ENCODE data around the gene THAP11. TPM values are rescaled to one million over a fixed set of nuclear protein-coding genes. Genes with fewer than 3 reads are reported as not detected.

Gene THAP11
- total and polyA plus RNA-seq, 4 donors: 9.6 to 31.1 (median 24.6) TPM

- Histone ChIP-seq H3K9me3 (ENCODE audit: control insufficient read depth in 4 of 4, insufficient read depth in 3 of 4, low read length in 3 of 4) (no peaks in the 10 kb centered on the region), H3K9ac (ENCODE audit: insufficient read depth in 1 of 2, low read length in 2 of 2) (no peak overlapping the region), H3K4me3 (no peak overlapping the region), H3K27ac (ENCODE audit: low read depth in 1 of 2, low read length in 1 of 2) (no peak overlapping the region), H3K27me3 (ENCODE audit: control insufficient read depth in 3 of 3, insufficient read depth in 3 of 3, low read length in 2 of 3) (no peaks in the 10 kb centered on the region), H3K36me3 (ENCODE audit: control insufficient read depth in 4 of 4, insufficient read depth in 4 of 4, low read length in 4 of 4) (peaks cover 0 to 13% (median 3%) of the 10 kb centered on the region in 4 donors), H3K4me1 (ENCODE audit: control insufficient read depth in 5 of 5, insufficient read depth in 5 of 5, low read length in 5 of 5) (peaks cover 0 to 17% (median 3%) of the 10 kb centered on the region in 5 donors)
- DNase-seq: no peak
- no peak for ATAC-seq (ENCODE audit: insufficient read depth, low FRiP score)
- 84 to 91% methylated on average over 3 of the region's 3 CpGs for WGBS, 2 donors
- no peak for TF ChIP-seq CTCF (IDR thresholded peaks at IDR 0.05; ENCODE audit: control extremely low read depth, extremely low read depth)
These were observed 46.2 kb downstream of the THAP11 start for GRCh38 chr16:67888331-67888730.

- Histone ChIP-seq H3K27me3 (ENCODE audit: control insufficient read depth in 3 of 3, insufficient read depth in 3 of 3, low read length in 2 of 3) (no peaks in the 10 kb centered on the region), H3K9me3 (ENCODE audit: control insufficient read depth in 4 of 4, insufficient read depth in 3 of 4, low read length in 3 of 4) (no peaks in the 10 kb centered on the region), H3K27ac (ENCODE audit: low read depth in 1 of 2, low read length in 1 of 2) (peak overlapping the region in 1 of 2 donors; percentile 73), H3K9ac (ENCODE audit: insufficient read depth in 1 of 2, low read length in 2 of 2) (peak overlapping the region in 1 of 2 donors; percentile 85), H3K36me3 (ENCODE audit: control insufficient read depth in 4 of 4, insufficient read depth in 4 of 4, low read length in 4 of 4) (no peaks in the 10 kb centered on the region), H3K4me1 (ENCODE audit: control insufficient read depth in 5 of 5, insufficient read depth in 5 of 5, low read length in 5 of 5) (peaks cover 4 to 17% (median 8%) of the 10 kb centered on the region in 5 donors), H3K4me3 (no peak overlapping the region)
- 68 to 78% methylated on average over 5 of the region's 5 CpGs for WGBS, 2 donors
- ATAC-seq (ENCODE audit: insufficient read depth, low FRiP score): no peak
- DNase-seq: no peak
- no peak for TF ChIP-seq CTCF (IDR thresholded peaks at IDR 0.05; ENCODE audit: control extremely low read depth, extremely low read depth)
These were observed 50.3 kb downstream of the THAP11 start for GRCh38 chr16:67892375-67892774.

- Histone ChIP-seq H3K27ac (ENCODE audit: low read depth in 1 of 2, low read length in 1 of 2) (peak within 1 kb of the TSS; percentile 95 to 100), H3K4me3 (peak within 1 kb of the TSS; percentile 82), H3K4me1 (ENCODE audit: control insufficient read depth in 5 of 5, insufficient read depth in 5 of 5, low read length in 5 of 5) (peaks cover 7 to 17% (median 8%) of the 10 kb centered on the region in 5 donors), H3K9me3 (ENCODE audit: control insufficient read depth in 4 of 4, insufficient read depth in 3 of 4, low read length in 3 of 4) (no peaks in the 10 kb centered on the region), H3K9ac (ENCODE audit: insufficient read depth in 1 of 2, low read length in 2 of 2) (peak within 1 kb of the TSS; percentile 94 to 95), H3K27me3 (ENCODE audit: control insufficient read depth in 3 of 3, insufficient read depth in 3 of 3, low read length in 2 of 3) (no peaks in the 10 kb centered on the region), H3K36me3 (ENCODE audit: control insufficient read depth in 4 of 4, insufficient read depth in 4 of 4, low read length in 4 of 4) (no peaks in the 10 kb centered on the region)
- no peak for TF ChIP-seq CTCF (IDR thresholded peaks at IDR 0.05; ENCODE audit: control extremely low read depth, extremely low read depth)
- DNase-seq: peak; percentile 98
- 0 to 1% methylated on average over 49 to 90 of the region's 90 CpGs for WGBS, 2 donors
- peak; percentile 95 for ATAC-seq (ENCODE audit: insufficient read depth, low FRiP score)
These were observed 51.0 kb downstream of the THAP11 start, which contains the start of gene PSKH1 for GRCh38 chr16:67892899-67893742. PSKH1 (plus strand) TSS chr16:67893254; CDS start chr16:67908750, 15,496 bp downstream.

Small RNA genes lying within 50 kb of the gene (small RNA-seq; reads per million reads assigned to genes)
- not detected for gene AC040162.2 (ENCODE audit: low replicate concordance)
- gene NRN1L (ENCODE audit: low replicate concordance): not detected

Other genes with a start within 250 kb of the THAP11 start
- gene CARMIL2, start 197.2 kb upstream of the THAP11 start, total RNA-seq: 1 to 10 TPM; 1.2 to 2.9 TPM
- gene CARMIL2, start 197.2 kb upstream of the THAP11 start, polyA plus RNA-seq: 1 to 10 TPM; 1.7 to 2.5 TPM
- gene ACD, start 182.1 kb upstream of the THAP11 start, total RNA-seq: 10 to 100 TPM; 13.4 to 19.7 TPM
- 10 to 100 TPM; 13.2 to 18.4 TPM for gene ACD, start 182.1 kb upstream of the THAP11 start, polyA plus RNA-seq
- gene PARD6A, start 181.4 kb upstream of the THAP11 start, total RNA-seq: 1 to 10 TPM; 1.4 to 6.2 TPM
- 1 to 10 TPM; 4.4 to 5.0 TPM for gene PARD6A, start 181.4 kb upstream of the THAP11 start, polyA plus RNA-seq
- gene ENKD1, start 175.6 kb upstream of the THAP11 start, total RNA-seq: 10 to 100 TPM; 27.1 to 35.9 TPM
- 10 to 100 TPM; 24.4 to 35.0 TPM for gene ENKD1, start 175.6 kb upstream of the THAP11 start, polyA plus RNA-seq
- 1 to 10 TPM; 6.1 to 6.4 TPM for gene C16orf86, start 175.5 kb upstream of the THAP11 start, total RNA-seq
- gene C16orf86, start 175.5 kb upstream of the THAP11 start, polyA plus RNA-seq: 1 to 10 TPM; 3.7 to 4.4 TPM
- gene GFOD2, start 123.0 kb upstream of the THAP11 start, total RNA-seq: 10 to 100 TPM; 18.4 to 26.3 TPM
- 10 to 100 TPM; 10.1 to 13.7 TPM for gene GFOD2, start 123.0 kb upstream of the THAP11 start, polyA plus RNA-seq
- gene RANBP10, start 35.8 kb upstream of the THAP11 start, total RNA-seq: 10 to 100 TPM; 18.8 to 23.0 TPM
- 1 to 10 TPM; 6.7 to 9.7 TPM for gene RANBP10, start 35.8 kb upstream of the THAP11 start, polyA plus RNA-seq
- gene TSNAXIP1, start 35.4 kb upstream of the THAP11 start, total RNA-seq: 1 to 10 TPM; 5.0 to 8.7 TPM
- 1 to 10 TPM; 4.1 to 5.0 TPM for gene TSNAXIP1, start 35.4 kb upstream of the THAP11 start, polyA plus RNA-seq
- 10 to 100 TPM; 49.7 to 98.9 TPM for gene NUTF2, start 4.6 kb downstream of the THAP11 start, total RNA-seq
- gene NUTF2, start 4.6 kb downstream of the THAP11 start, polyA plus RNA-seq: 100 to 1,000 TPM; 104 to 164 TPM
- 10 to 100 TPM; 28.5 to 35.4 TPM for gene CENPT, start 5.4 kb downstream of the THAP11 start, total RNA-seq
- 10 to 100 TPM; 30.6 to 47.5 TPM for gene CENPT, start 5.4 kb downstream of the THAP11 start, polyA plus RNA-seq
- 10 to 100 TPM; 41.9 to 60.5 TPM for gene EDC4, start 30.7 kb downstream of the THAP11 start, total RNA-seq
- gene EDC4, start 30.7 kb downstream of the THAP11 start, polyA plus RNA-seq: 10 to 100 TPM; 33.5 to 37.0 TPM
- gene NRN1L, start 42.6 kb downstream of the THAP11 start, total RNA-seq: 1 to 10 TPM; 2.1 to 5.8 TPM
- 1 to 10 TPM; 1.1 to 5.0 TPM for gene NRN1L, start 42.6 kb downstream of the THAP11 start, polyA plus RNA-seq
- 10 to 100 TPM; 11.8 to 32.9 TPM for gene PSKH1, start 50.9 kb downstream of the THAP11 start, total RNA-seq
- 10 to 100 TPM; 17.9 to 24.5 TPM for gene PSKH1, start 50.9 kb downstream of the THAP11 start, polyA plus RNA-seq
- gene CTRL, start 89.5 kb downstream of the THAP11 start, total RNA-seq: 1 to 10 TPM in 1 of 2 donors, not detected in 1; 2.0 TPM
- gene CTRL, start 89.5 kb downstream of the THAP11 start, polyA plus RNA-seq: 1 to 10 TPM; 1.0 to 2.5 TPM
- gene PSMB10, start 94.5 kb downstream of the THAP11 start, total RNA-seq: 10 to 100 TPM; 36.6 to 94.9 TPM
- 100 to 1,000 TPM; 129 to 186 TPM for gene PSMB10, start 94.5 kb downstream of the THAP11 start, polyA plus RNA-seq
- 10 to 100 TPM in 1 of 2 donors, 1 to 10 TPM in 1; 8.4 to 43.9 TPM for gene LCAT, start 101.8 kb downstream of the THAP11 start, total RNA-seq
- 10 to 100 TPM; 11.8 to 32.1 TPM for gene LCAT, start 101.8 kb downstream of the THAP11 start, polyA plus RNA-seq
- gene SLC12A4, start 126.3 kb downstream of the THAP11 start, total RNA-seq: 100 to 1,000 TPM in 1 of 2 donors, 10 to 100 TPM in 1; 91.9 to 103 TPM
- gene SLC12A4, start 126.3 kb downstream of the THAP11 start, polyA plus RNA-seq: 10 to 100 TPM; 32.9 to 39.8 TPM
- under 1 TPM; 0.40 to 0.51 TPM for gene DPEP3, start 138.2 kb downstream of the THAP11 start, total RNA-seq
- under 1 TPM in 1 of 2 donors, not detected in 1; 0.16 TPM for gene DPEP3, start 138.2 kb downstream of the THAP11 start, polyA plus RNA-seq
- gene DPEP2, start 157.2 kb downstream of the THAP11 start, total RNA-seq: 10 to 100 TPM in 1 of 2 donors, 1 to 10 TPM in 1; 9.2 to 12.2 TPM
- 10 to 100 TPM; 11.8 to 20.4 TPM for gene DPEP2, start 157.2 kb downstream of the THAP11 start, polyA plus RNA-seq
- gene DPEP2NB, start 173.6 kb downstream of the THAP11 start, total RNA-seq: not detected
- not detected for gene DPEP2NB, start 173.6 kb downstream of the THAP11 start, polyA plus RNA-seq
- 10 to 100 TPM in 1 of 2 donors, 1 to 10 TPM in 1; 6.6 to 12.5 TPM for gene DDX28, start 180.9 kb downstream of the THAP11 start, total RNA-seq
- gene DDX28, start 180.9 kb downstream of the THAP11 start, polyA plus RNA-seq: 10 to 100 TPM in 1 of 2 donors, 1 to 10 TPM in 1; 9.4 to 14.5 TPM
- 10 to 100 TPM; 14.2 to 17.1 TPM for gene DUS2, start 181.0 kb downstream of the THAP11 start, total RNA-seq
- 10 to 100 TPM in 1 of 2 donors, 1 to 10 TPM in 1; 8.1 to 13.2 TPM for gene DUS2, start 181.0 kb downstream of the THAP11 start, polyA plus RNA-seq
- 10 to 100 TPM; 56.0 to 69.6 TPM for gene NFATC3, start 243.1 kb downstream of the THAP11 start, total RNA-seq
- gene NFATC3, start 243.1 kb downstream of the THAP11 start, polyA plus RNA-seq: 10 to 100 TPM; 13.5 to 15.5 TPM

Data from lung (tissue), 13 donors.